ENCODE results near the gene KCNIP1. TPM values are rescaled to one million over a fixed set of nuclear protein-coding genes. Genes with fewer than 3 reads are reported as not detected.
"Not testable (repeated sequence)": the region's sequence is repeated elsewhere in the genome, so short reads cannot be mapped to it uniquely, and the experiment has no call there.

KCNIP1 gene
- polyA plus RNA-seq, 1 donor from 2014 or later: 13.8 TPM

GRCh38 chr5:170546282-170546681 lies 42.5 kb downstream of the KCNIP1 start:
- H3K9me2 ChIP-seq (ENCODE audit: insufficient read depth, low read length): no peaks in the 10 kb centered on the region
- no peaks in the 10 kb centered on the region for H3K27me3 ChIP-seq (ENCODE audit: insufficient read depth, low read depth, low read length)
- H3K36me3 ChIP-seq (ENCODE audit: insufficient read depth, low read length): no peaks in the 10 kb centered on the region
- no peaks in the 10 kb centered on the region for H3K9me3 ChIP-seq (ENCODE audit: low read length)
- no peak overlapping the region for H2AFZ ChIP-seq (ENCODE audit: low read depth, low read length)
- H4K20me1 ChIP-seq (ENCODE audit: insufficient read depth): no peaks in the 10 kb centered on the region
- no peaks in the 10 kb centered on the region for H3F3A ChIP-seq (ENCODE audit: insufficient read depth, low read length, poor library complexity, severe bottlenecking)
- no peak overlapping the region for H3K9ac ChIP-seq (ENCODE audit: low read length)
- no peak overlapping the region for H3K27ac ChIP-seq (ENCODE audit: low read length)
- no peak overlapping the region for H3K4me3 ChIP-seq (ENCODE audit: low read length)
- no peaks in the 10 kb centered on the region for H3K79me2 ChIP-seq (replicated peaks; ENCODE audit: insufficient read depth, low read length)
- no peak overlapping the region for H3K4me2 ChIP-seq (ENCODE audit: low read length)
- TF ChIP-seq CTCF (IDR thresholded peaks at IDR 0.05; ENCODE audit: poor library complexity, severe bottlenecking): no peak
- no peak for TF ChIP-seq MXI1 (conservative IDR thresholded peaks at IDR 0.05; ENCODE audit: poor library complexity, severe bottlenecking)
- no peak for TF ChIP-seq SMC3 (conservative IDR thresholded peaks at IDR 0.05; ENCODE audit: poor library complexity)
- no peak for TF ChIP-seq TAF1 (IDR thresholded peaks at IDR 0.05; ENCODE audit: low read depth)
- TF ChIP-seq RAD21 (conservative IDR thresholded peaks at IDR 0.05): no peak
- no peak for TF ChIP-seq EZH2 (IDR thresholded peaks at IDR 0.05; ENCODE audit: borderline replicate concordance, insufficient read depth, low read length, poor library complexity, severe bottlenecking)
- no peak for TF ChIP-seq POLR2AphosphoS5 (IDR thresholded peaks at IDR 0.05)
- TF ChIP-seq REST (IDR thresholded peaks at IDR 0.05; ENCODE audit: borderline replicate concordance): no peak
- TF ChIP-seq EP300 (conservative IDR thresholded peaks at IDR 0.05; ENCODE audit: poor library complexity, severe bottlenecking): no peak

GRCh38 chr5:170550382-170550781 lies 46.6 kb downstream of the KCNIP1 start:
- H3K27ac ChIP-seq (ENCODE audit: low read length); H3K9ac ChIP-seq (ENCODE audit: low read length); H2AFZ ChIP-seq (ENCODE audit: low read depth, low read length); H3K4me3 ChIP-seq (ENCODE audit: low read length); H3F3A ChIP-seq (ENCODE audit: insufficient read depth, low read length, poor library complexity, severe bottlenecking); H3K9me2 ChIP-seq (ENCODE audit: insufficient read depth, low read length); H4K20me1 ChIP-seq (ENCODE audit: insufficient read depth); H3K9me3 ChIP-seq (ENCODE audit: low read length); H3K36me3 ChIP-seq (ENCODE audit: insufficient read depth, low read length); H3K27me3 ChIP-seq (ENCODE audit: insufficient read depth, low read depth, low read length); H3K79me2 ChIP-seq (replicated peaks; ENCODE audit: insufficient read depth, low read length); H3K4me2 ChIP-seq (ENCODE audit: low read length): not testable (repeated sequence)

- H3F3A ChIP-seq (ENCODE audit: insufficient read depth, low read length, poor library complexity, severe bottlenecking): no peaks in the 10 kb centered on the region
- H3K36me3 ChIP-seq (ENCODE audit: insufficient read depth, low read length): no peaks in the 10 kb centered on the region
- no peaks in the 10 kb centered on the region for H3K27me3 ChIP-seq (ENCODE audit: insufficient read depth, low read depth, low read length)
- no peak overlapping the region for H3K9ac ChIP-seq (ENCODE audit: low read length)
- no peak overlapping the region for H3K4me3 ChIP-seq (ENCODE audit: low read length)
- H3K79me2 ChIP-seq (replicated peaks; ENCODE audit: insufficient read depth, low read length): no peaks in the 10 kb centered on the region
- TF ChIP-seq REST (IDR thresholded peaks at IDR 0.05; ENCODE audit: borderline replicate concordance): no peak
- no peak for TF ChIP-seq CTCF (IDR thresholded peaks at IDR 0.05; ENCODE audit: poor library complexity, severe bottlenecking)
- no peak for TF ChIP-seq MXI1 (conservative IDR thresholded peaks at IDR 0.05; ENCODE audit: poor library complexity, severe bottlenecking)
- TF ChIP-seq TAF1 (IDR thresholded peaks at IDR 0.05; ENCODE audit: low read depth): no peak
- TF ChIP-seq SMC3 (conservative IDR thresholded peaks at IDR 0.05; ENCODE audit: poor library complexity): no peak
- TF ChIP-seq POLR2AphosphoS5 (IDR thresholded peaks at IDR 0.05): no peak
- no peak for TF ChIP-seq EP300 (conservative IDR thresholded peaks at IDR 0.05; ENCODE audit: poor library complexity, severe bottlenecking)
- TF ChIP-seq EZH2 (IDR thresholded peaks at IDR 0.05; ENCODE audit: borderline replicate concordance, insufficient read depth, low read length, poor library complexity, severe bottlenecking): no peak
- no peak for TF ChIP-seq RAD21 (conservative IDR thresholded peaks at IDR 0.05)
- no peaks in the 10 kb centered on the region for H4K20me1 ChIP-seq (ENCODE audit: insufficient read depth)
- H3K9me2 ChIP-seq (ENCODE audit: insufficient read depth, low read length): no peaks in the 10 kb centered on the region
- H3K27ac ChIP-seq (ENCODE audit: low read length): no peak overlapping the region
- H2AFZ ChIP-seq (ENCODE audit: low read depth, low read length): no peak overlapping the region
- no peak overlapping the region for H3K4me2 ChIP-seq (ENCODE audit: low read length)
- no peaks in the 10 kb centered on the region for H3K9me3 ChIP-seq (ENCODE audit: low read length)
These were observed 47.3 kb downstream of the KCNIP1 start for GRCh38 chr5:170551076-170551475.
